ENCODE results near the gene AKT1.

The AKT1 gene

DNA sequence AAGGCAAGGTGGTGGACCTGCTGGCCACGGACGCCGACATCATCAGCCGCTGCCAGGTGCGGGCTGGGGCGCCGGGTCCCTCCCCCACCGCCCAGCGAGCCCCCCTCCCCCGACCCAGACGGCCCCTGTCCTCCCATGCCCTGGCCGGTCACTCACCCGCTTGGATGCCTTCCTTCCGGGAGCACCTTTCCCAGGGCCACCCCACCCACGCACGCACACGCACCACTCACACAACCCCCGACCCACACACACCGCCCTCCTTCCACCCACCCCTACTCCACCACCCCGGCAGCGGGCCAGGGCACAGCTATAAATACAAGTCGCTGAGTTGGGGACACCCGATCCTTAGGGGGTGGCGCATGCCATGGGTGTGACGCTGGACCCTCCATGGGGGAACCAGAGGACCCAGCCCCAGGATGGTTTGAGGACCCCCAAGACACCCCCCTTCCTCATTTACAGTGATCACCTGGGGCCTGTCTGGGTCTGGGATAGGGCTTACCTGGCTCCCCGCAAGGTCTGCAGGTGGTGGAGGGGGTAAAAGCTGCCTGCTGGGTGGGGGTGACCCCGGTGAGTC, 71.1 kb downstream of the AKT1 start:
- peak; percentile 47 for DNase-seq (ENCODE audit: low spot score)
- in situ Hi-C loops (cut with MboI; ENCODE audit: low pct_unique_long_range_greater_than_20kb, low sequenced_read_pairs, unreplicated experiment) = no loop called here
- TF ChIP-seq, protein P1, sequence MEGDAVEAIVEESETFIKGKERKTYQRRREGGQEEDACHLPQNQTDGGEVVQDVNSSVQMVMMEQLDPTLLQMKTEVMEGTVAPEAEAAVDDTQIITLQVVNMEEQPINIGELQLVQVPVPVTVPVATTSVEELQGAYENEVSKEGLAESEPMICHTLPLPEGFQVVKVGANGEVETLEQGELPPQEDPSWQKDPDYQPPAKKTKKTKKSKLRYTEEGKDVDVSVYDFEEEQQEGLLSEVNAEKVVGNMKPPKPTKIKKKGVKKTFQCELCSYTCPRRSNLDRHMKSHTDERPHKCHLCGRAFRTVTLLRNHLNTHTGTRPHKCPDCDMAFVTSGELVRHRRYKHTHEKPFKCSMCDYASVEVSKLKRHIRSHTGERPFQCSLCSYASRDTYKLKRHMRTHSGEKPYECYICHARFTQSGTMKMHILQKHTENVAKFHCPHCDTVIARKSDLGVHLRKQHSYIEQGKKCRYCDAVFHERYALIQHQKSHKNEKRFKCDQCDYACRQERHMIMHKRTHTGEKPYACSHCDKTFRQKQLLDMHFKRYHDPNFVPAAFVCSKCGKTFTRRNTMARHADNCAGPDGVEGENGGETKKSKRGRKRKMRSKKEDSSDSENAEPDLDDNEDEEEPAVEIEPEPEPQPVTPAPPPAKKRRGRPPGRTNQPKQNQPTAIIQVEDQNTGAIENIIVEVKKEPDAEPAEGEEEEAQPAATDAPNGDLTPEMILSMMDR (IDR thresholded peaks at IDR 0.05; ENCODE audit: extremely low read depth, insufficient read depth, missing control alignments) = no peak

DNA sequence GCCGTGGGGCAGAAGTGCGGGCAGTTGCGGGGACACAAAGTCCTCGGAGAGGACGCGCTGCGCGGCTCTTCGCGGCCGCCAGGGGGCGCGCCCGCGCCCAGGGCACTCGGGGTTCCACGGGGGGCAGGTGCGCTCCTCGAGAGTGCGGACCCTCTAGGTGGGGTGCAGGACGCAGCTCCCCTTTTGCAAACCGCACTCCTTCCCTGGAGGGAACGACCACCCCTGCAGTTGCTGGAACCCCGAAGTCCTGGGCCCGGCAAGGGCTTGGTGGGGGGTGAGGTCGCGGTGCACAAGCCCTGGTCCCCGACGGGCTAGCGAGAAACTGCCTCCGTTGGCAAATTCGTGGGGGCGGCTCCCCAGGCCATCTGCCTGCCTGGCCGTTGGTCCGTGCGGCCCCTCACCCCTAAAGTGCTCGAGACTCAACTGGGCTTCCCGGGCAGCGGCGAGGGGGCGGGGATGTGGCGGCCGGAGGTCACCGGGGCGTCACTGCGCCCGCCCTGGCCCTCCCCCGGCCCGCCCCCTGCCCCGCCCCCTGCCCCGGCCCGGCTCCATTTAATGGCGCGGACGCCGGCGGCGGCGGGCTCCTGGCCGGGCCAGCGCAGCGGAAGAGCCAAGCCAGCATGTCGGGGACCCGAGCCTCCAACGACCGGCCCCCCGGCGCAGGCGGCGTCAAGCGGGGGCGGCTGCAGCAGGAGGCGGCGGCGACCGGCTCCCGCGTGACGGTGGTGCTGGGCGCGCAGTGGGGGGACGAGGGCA, 71.7 kb downstream of the AKT1 start, which contains the start of gene ADSS1:
Gene ADSS1 (plus strand): TSS at position 579 of the 756 bp plus-strand sequence. CDS start 42 bp downstream, at position 621.
- TF ChIP-seq, protein P1 (IDR thresholded peaks at IDR 0.05; ENCODE audit: extremely low read depth, insufficient read depth, missing control alignments) = peak; percentile 90
- in situ Hi-C loops (cut with MboI; ENCODE audit: low pct_unique_long_range_greater_than_20kb, low sequenced_read_pairs, unreplicated experiment) = no loop called here
- peak; percentile 96 for DNase-seq (ENCODE audit: low spot score)

DNA sequence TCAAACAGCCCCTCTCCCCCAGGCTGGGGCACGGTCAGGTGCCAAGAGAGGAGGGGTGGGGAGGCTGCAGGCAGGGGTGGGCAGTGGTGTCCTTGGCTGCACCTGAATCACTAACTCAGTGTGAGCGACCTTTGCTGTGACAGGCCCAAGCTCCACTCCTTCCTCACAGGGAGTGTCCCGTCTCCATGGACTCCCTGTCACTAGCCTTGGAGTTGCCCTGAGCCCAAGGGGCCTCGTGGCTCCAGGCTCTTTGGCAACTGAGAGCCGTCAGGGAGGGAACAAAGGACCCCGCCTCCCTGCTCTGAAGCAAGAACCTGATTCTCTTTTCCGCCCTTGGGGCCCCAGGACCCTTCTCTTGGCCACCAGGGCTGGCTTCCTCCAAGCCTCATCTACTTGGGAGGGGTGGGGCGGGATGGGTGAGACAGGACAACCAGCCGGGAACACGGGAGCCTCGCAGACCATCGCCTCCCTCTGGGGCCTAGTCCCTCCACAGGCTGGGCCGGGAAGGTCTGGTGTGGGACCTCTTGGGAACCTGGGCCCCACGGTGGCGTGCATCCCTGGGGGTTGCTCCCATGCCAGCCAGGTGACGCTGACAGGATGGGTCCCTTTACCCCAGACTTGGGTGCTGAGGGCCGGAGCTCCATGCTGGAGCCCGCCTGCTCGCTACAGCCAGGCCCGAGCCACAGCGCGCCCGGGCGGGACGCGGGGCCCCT, 72.5 kb downstream of the AKT1 start:
- no peak for DNase-seq (ENCODE audit: low spot score)
- TF ChIP-seq, protein P1 (IDR thresholded peaks at IDR 0.05; ENCODE audit: extremely low read depth, insufficient read depth, missing control alignments) = no peak
- in situ Hi-C loops (cut with MboI; ENCODE audit: low pct_unique_long_range_greater_than_20kb, low sequenced_read_pairs, unreplicated experiment) = no loop called here

DNA sequence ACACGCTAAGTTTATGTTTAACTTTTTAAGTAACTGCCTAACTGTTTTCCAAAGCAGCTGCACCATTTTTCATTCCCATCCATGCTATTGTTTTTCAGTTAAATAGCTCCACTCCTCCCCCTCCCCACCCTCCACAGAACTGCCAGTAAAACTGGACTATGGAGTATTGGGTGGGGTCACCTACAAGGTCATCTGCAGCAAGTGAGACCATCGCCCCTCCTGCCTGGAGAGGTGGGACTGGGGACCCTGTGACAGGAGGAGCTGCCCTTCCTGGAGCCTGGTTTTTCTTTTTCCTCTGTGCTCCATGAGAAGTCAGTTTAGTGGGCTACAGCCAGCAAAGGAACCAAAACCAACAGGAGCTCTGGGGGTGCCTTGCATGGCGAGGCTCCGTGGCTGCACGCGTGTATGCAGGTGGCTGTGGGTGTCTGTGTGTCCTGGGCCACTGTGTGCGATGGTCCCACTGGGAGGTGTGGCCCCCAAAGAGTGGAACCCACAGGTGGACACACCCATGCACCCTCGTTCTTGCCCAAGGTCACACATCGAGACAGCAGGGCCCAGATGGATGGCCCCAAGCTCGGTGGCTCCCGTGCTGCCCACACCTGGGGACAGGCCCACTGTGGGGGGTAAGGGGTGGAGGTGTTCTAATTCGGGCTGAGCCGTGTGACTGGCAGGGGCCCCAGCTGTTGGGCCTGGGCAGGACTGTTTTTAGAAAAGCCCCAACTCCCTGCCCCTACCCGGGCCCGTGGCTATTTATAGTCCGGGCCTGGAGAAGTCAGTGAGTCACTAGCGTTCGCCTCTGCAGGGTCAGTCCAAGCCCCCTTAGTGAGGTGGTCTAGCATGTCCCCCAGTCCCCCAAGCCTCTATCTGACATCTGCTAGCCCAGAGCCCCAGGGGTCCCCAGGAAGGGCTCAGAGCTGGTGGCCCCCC, 73.8 kb downstream of the AKT1 start:
- in situ Hi-C loops (cut with MboI; ENCODE audit: low pct_unique_long_range_greater_than_20kb, low sequenced_read_pairs, unreplicated experiment) = no loop called here
- TF ChIP-seq, protein P1 (IDR thresholded peaks at IDR 0.05; ENCODE audit: extremely low read depth, insufficient read depth, missing control alignments) = no peak
- DNase-seq (ENCODE audit: low spot score) = no peak
